Loucy (cell line): ENCODE data around the gene ERICH4.

ENCODE experiments used
- H2AFZ ChIP-seq: fragments of 200-600 bp; sonication (generic); 2 replicates; pipeline ENCODE4 v1.6.0; 2016; ENCODE audit warnings: antibody characterized with exemption, mild to moderate bottlenecking, low read length, moderate library complexity
- H3F3A ChIP-seq: fragments of 200-600 bp; 2 replicates; pipeline ENCODE4 v1.6.0; 2016; ENCODE audit warnings: antibody characterized with exemption, low read depth, mild to moderate bottlenecking
- H3K27me3 ChIP-seq: fragments of 200-600 bp; sonication (generic); 2 replicates; pipeline ENCODE4 v1.6.1; 2014; ENCODE audit warnings: low read length, mild to moderate bottlenecking; ENCODE audit not compliant: insufficient read depth, poor library complexity, severe bottlenecking
- H3K36me3 ChIP-seq: fragments of 200-600 bp; sonication (generic); 2 replicates; pipeline ENCODE4 v1.6.1; 2016; ENCODE audit warnings: low read length; ENCODE audit not compliant: insufficient read depth
- H3K4me1 ChIP-seq: fragments of 200-600 bp; sonication (generic); 2 replicates; pipeline ENCODE4 v1.5.1; 2014; ENCODE audit warnings: low read length, mild to moderate bottlenecking; ENCODE audit not compliant: insufficient read depth, poor library complexity, severe bottlenecking
- H3K4me2 ChIP-seq: fragments of 200-600 bp; sonication (generic); 2 replicates; pipeline ENCODE4 v1.6.0; 2014; ENCODE audit warnings: antibody characterized with exemption, low read length, low read depth, mild to moderate bottlenecking; ENCODE audit not compliant: poor library complexity, severe bottlenecking
- H3K4me3 ChIP-seq: fragments of 200-600 bp; sonication (generic); 2 replicates; pipeline ENCODE4 v1.5.1; 2014; ENCODE audit warnings: low read length, mild to moderate bottlenecking, mixed read lengths; ENCODE audit not compliant: poor library complexity, severe bottlenecking
- H3K79me2 ChIP-seq: fragments of 200-600 bp; sonication (generic); 2 replicates; pipeline ENCODE4 v1.6.1; 2014; ENCODE audit warnings: low read length; ENCODE audit not compliant: insufficient read depth
- H3K9ac ChIP-seq: fragments of 200-600 bp; sonication (generic); 2 replicates; pipeline ENCODE4 v1.6.0; 2014; ENCODE audit warnings: mild to moderate bottlenecking, low read depth, low read length, moderate library complexity; ENCODE audit not compliant: poor library complexity, severe bottlenecking
- H3K9me2 ChIP-seq: fragments of 200-600 bp; sonication (generic); replicated peaks from 2 replicates; pipeline ENCODE4 v1.6.1; 2016; ENCODE audit warnings: low read depth, low read length, mixed read lengths
- H3K9me3 ChIP-seq: fragments of 200-600 bp; sonication (generic); 2 replicates; pipeline ENCODE4 v1.6.1; 2014; ENCODE audit warnings: mild to moderate bottlenecking, antibody characterized with exemption, low read length, low read depth; ENCODE audit not compliant: insufficient read depth
- H4K20me1 ChIP-seq: fragments of 200-600 bp; sonication (generic); 2 replicates; pipeline ENCODE4 v1.6.0; 2014; ENCODE audit warnings: antibody characterized with exemption, low read length, mild to moderate bottlenecking; ENCODE audit not compliant: insufficient read depth, poor library complexity, severe bottlenecking
- CTCF ChIP-seq: fragments of 200-600 bp; sonication (generic); conservative IDR thresholded peaks from 2 replicates; pipeline ENCODE4 v1.5.1; 2014; ENCODE audit warnings: mild to moderate bottlenecking, antibody characterized with exemption, low read length
- EZH2phosphoT487 ChIP-seq: fragments of 200-600 bp; IDR thresholded peaks from 2 replicates; pipeline ENCODE4 v1.6.1; 2018; ENCODE audit warnings: antibody characterized with exemption, mild to moderate bottlenecking, moderate library complexity, borderline replicate concordance

The ERICH4 gene

DNA sequence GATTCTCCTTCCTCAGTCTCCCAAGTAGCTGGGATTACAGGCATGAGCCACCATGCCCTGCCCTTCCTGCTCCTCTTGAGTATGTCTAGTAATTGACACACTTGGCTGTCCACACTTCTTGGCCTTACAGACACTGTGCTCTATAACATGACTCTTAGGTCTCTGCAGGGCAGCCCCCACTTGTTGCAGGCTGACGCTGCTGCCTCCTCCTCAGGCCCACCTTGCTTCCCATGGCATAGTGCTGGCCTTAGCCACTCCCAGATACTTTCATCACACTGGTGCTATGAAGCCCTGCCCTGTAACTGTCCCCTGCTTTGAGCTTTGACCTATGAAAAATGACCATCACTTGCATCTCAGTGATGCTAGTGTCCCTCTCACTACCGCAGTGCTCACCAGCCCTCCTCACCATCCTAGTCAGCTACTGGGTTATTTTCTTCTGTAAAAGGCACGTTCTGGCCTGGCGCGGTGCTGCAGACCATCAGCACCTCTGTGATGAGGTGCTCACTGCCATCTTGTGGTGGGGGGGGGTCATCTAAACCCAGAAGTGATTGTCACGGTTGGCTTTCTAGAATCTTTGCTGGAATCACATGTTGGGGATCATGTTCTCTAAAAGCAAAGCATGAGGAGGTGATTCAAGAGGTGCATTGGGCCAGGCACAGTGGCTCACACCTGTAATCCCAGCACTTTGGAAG lies 9.8 kb downstream of the ERICH4 start:
- Histone ChIP-seq H3K4me1 (no peaks in the 10 kb centered on the region), H3K79me2 (no peaks in the 10 kb centered on the region), H3K4me3 (no peak overlapping the region), H4K20me1 (no peaks in the 10 kb centered on the region), H3K36me3 (no peaks in the 10 kb centered on the region), H3K9me3 (no peaks in the 10 kb centered on the region), H2AFZ (no peak overlapping the region), H3K9me2 (no peaks in the 10 kb centered on the region), H3F3A (no peaks in the 10 kb centered on the region), H3K4me2 (no peak overlapping the region), H3K9ac (no peak overlapping the region), H3K27me3 (no peaks in the 10 kb centered on the region)
- no peak for TF ChIP-seq CTCF
- no peak for TF ChIP-seq EZH2phosphoT487

DNA sequence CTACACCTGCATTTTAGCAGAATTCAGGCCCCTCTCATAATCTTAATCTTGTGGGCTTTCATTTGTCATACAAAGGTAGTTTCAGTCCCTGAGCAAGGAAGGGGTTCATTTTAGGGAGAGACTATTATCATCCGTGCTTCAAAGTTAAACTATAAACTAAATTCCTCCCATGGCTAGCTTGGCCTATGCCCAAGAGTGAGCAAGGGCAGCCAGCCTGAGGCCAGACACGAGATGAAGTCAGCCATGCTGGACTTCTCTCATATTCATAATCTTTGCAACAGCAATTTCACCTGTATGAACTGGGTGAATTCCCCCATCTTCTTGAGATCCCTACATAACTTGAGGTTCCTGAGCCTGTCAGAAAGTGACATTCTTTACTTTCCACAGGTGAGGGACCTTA lies 13.0 kb downstream of the ERICH4 start:
- Histone ChIP-seq H3K9me3 (no peaks in the 10 kb centered on the region), H2AFZ (no peak overlapping the region)

GRCh38 chr19:41456342-41456918 lies 13.5 kb downstream of the ERICH4 start:
- Histone ChIP-seq H2AFZ (no peak overlapping the region), H3K4me3 (no peak overlapping the region), H3K79me2 (no peaks in the 10 kb centered on the region), H3K36me3 (no peaks in the 10 kb centered on the region), H3K4me1 (no peaks in the 10 kb centered on the region), H3K9ac (no peak overlapping the region), H3F3A (no peaks in the 10 kb centered on the region), H3K4me2 (no peak overlapping the region), H3K27me3 (no peaks in the 10 kb centered on the region), H3K9me3 (no peaks in the 10 kb centered on the region), H4K20me1 (no peaks in the 10 kb centered on the region), H3K9me2 (no peaks in the 10 kb centered on the region)
- no peak for TF ChIP-seq EZH2phosphoT487
- no peak for TF ChIP-seq CTCF

More for the DNA sequence above, 13.0 kb downstream of the ERICH4 start:
- Histone ChIP-seq H4K20me1 (no peaks in the 10 kb centered on the region), H3K27me3 (no peaks in the 10 kb centered on the region), H3K36me3 (no peaks in the 10 kb centered on the region), H3K4me3 (no peak overlapping the region), H3K4me2 (no peak overlapping the region), H3K79me2 (no peaks in the 10 kb centered on the region), H3K4me1 (no peaks in the 10 kb centered on the region), H3K9me2 (no peaks in the 10 kb centered on the region), H3F3A (no peaks in the 10 kb centered on the region), H3K9ac (no peak overlapping the region)
- TF ChIP-seq EZH2phosphoT487: no peak
- TF ChIP-seq CTCF: no peak
